ENCODE results near the gene IL17RA.

Gene IL17RA

GRCh38 chr22:17113600-17113999 lies 28.8 kb downstream of the IL17RA start:
- Histone ChIP-seq H3K9me3 (no peaks in the 10 kb centered on the region), H3K27me3 (no peaks in the 10 kb centered on the region), H3K27ac (peak overlapping the region; percentile 91), H3K36me3 (peaks cover 69% of the 10 kb centered on the region), H3K4me3 (ENCODE audit: low read depth in 1 of 2, low read length in 1 of 2) (no peak overlapping the region), H3K4me1 (ENCODE audit: control insufficient read depth in 1 of 2, insufficient read depth in 1 of 2, low read depth in 1 of 2, low read length in 1 of 2) (peaks cover 96 to 99% of the 10 kb centered on the region in 2 experiments)
- TF ChIP-seq CTCF (IDR thresholded peaks at IDR 0.05) = no peak

GRCh38 chr22:17114173-17114897 lies 29.5 kb downstream of the IL17RA start:
- peaks cover 96 to 99% of the 10 kb centered on the region in 2 experiments for H3K4me1 ChIP-seq (ENCODE audit: control insufficient read depth in 1 of 2, insufficient read depth in 1 of 2, low read depth in 1 of 2, low read length in 1 of 2)
- H3K36me3 ChIP-seq = peaks cover 62% of the 10 kb centered on the region
- peak overlapping the region; percentile 91 for H3K27ac ChIP-seq
- peaks cover 2% of the 10 kb centered on the region for H3K27me3 ChIP-seq
- no peaks in the 10 kb centered on the region for H3K9me3 ChIP-seq
- H3K4me3 ChIP-seq (ENCODE audit: low read depth in 1 of 2, low read length in 1 of 2) = peak overlapping the region in 1 of 2 experiments; percentile 7
- TF ChIP-seq CTCF (IDR thresholded peaks at IDR 0.05) = no peak

GRCh38 chr22:17114898-17115235 lies 30.1 kb downstream of the IL17RA start:
- no peak for TF ChIP-seq CTCF (IDR thresholded peaks at IDR 0.05)

GRCh38 chr22:17115236-17115635 lies 30.4 kb downstream of the IL17RA start:
- Histone ChIP-seq H3K4me3 (ENCODE audit: low read depth in 1 of 2, low read length in 1 of 2) (peak overlapping the region in 1 of 2 experiments; percentile 7), H3K4me1 (ENCODE audit: control insufficient read depth in 1 of 2, insufficient read depth in 1 of 2, low read depth in 1 of 2, low read length in 1 of 2) (peaks cover 94 to 98% of the 10 kb centered on the region in 2 experiments), H3K27me3 (peaks cover 11% of the 10 kb centered on the region), H3K27ac (peak overlapping the region; percentile 91), H3K9me3 (no peaks in the 10 kb centered on the region), H3K36me3 (peaks cover 53% of the 10 kb centered on the region)
- no peak for TF ChIP-seq CTCF (IDR thresholded peaks at IDR 0.05)

More at GRCh38 chr22:17114898-17115235, 30.1 kb downstream of the IL17RA start:
- peak overlapping the region in 1 of 2 experiments; percentile 7 for H3K4me3 ChIP-seq (ENCODE audit: low read depth in 1 of 2, low read length in 1 of 2)
- peak overlapping the region; percentile 91 for H3K27ac ChIP-seq
- H3K9me3 ChIP-seq = no peaks in the 10 kb centered on the region
- peaks cover 57% of the 10 kb centered on the region for H3K36me3 ChIP-seq
- peaks cover 96 to 99% of the 10 kb centered on the region in 2 experiments for H3K4me1 ChIP-seq (ENCODE audit: control insufficient read depth in 1 of 2, insufficient read depth in 1 of 2, low read depth in 1 of 2, low read length in 1 of 2)
- peaks cover 7% of the 10 kb centered on the region for H3K27me3 ChIP-seq

- H3K27ac ChIP-seq = peak overlapping the region; percentile 91
- peak overlapping the region; percentile 69 to 77 for H3K4me3 ChIP-seq (ENCODE audit: low read depth in 1 of 2, low read length in 1 of 2)
- H3K9me3 ChIP-seq = no peaks in the 10 kb centered on the region
- H3K4me1 ChIP-seq (ENCODE audit: control insufficient read depth in 1 of 2, insufficient read depth in 1 of 2, low read depth in 1 of 2, low read length in 1 of 2) = peaks cover 88 to 96% of the 10 kb centered on the region in 2 experiments
- peaks cover 45% of the 10 kb centered on the region for H3K36me3 ChIP-seq
- H3K27me3 ChIP-seq = peaks cover 19% of the 10 kb centered on the region
- TF ChIP-seq CTCF (IDR thresholded peaks at IDR 0.05) = no peak
These were observed 31.3 kb downstream of the IL17RA start for GRCh38 chr22:17115945-17116565.

Measured in neutrophil (primary cell).